Esophagus (tissue), 2 donors: ENCODE results near the gene UBXN4. TPM values are rescaled to one million over a fixed set of nuclear protein-coding genes. Genes with fewer than 3 reads are reported as not detected.

Experiments used
- H3K27ac ChIP-seq, 2 donors: one replicate each; pipeline ENCODE4 v1.5.1; 2013; ENCODE audit warnings: low read depth in 2 of 2, mild to moderate bottlenecking in 2 of 2, inconsistent platforms in 1 of 2, low read length in 1 of 2, moderate library complexity in 1 of 2
- H3K27me3 ChIP-seq, 2 donors: one replicate each; pipeline ENCODE4 v1.6.1; 2013; ENCODE audit warnings: low read length in 2 of 2, control low read depth in 1 of 2, mild to moderate bottlenecking in 1 of 2; ENCODE audit not compliant: insufficient read depth in 2 of 2, control insufficient read depth in 1 of 2
- H3K36me3 ChIP-seq, 2 donors: one replicate each; pipeline ENCODE4 v1.6.1; 2013; ENCODE audit warnings: low read length in 1 of 2; ENCODE audit not compliant: control insufficient read depth in 2 of 2, insufficient read depth in 2 of 2
- H3K4me1 ChIP-seq, 2 donors: one replicate each; pipeline ENCODE4 v1.6.1; 2013; ENCODE audit warnings: low read length in 1 of 2; ENCODE audit not compliant: control insufficient read depth in 2 of 2, insufficient read depth in 2 of 2
- H3K4me3 ChIP-seq, 2 donors: one replicate each; pipeline ENCODE4 v1.5.1; 2013; ENCODE audit warnings: low read length in 2 of 2, mild to moderate bottlenecking in 2 of 2, low read depth in 1 of 2, moderate library complexity in 1 of 2
- H3K9me3 ChIP-seq, 2 donors: one replicate each; pipeline ENCODE4 v1.6.1; 2013; ENCODE audit warnings: mild to moderate bottlenecking in 2 of 2, low read depth in 1 of 2, low read length in 1 of 2, moderate library complexity in 1 of 2; ENCODE audit not compliant: control insufficient read depth in 2 of 2, insufficient read depth in 1 of 2
- WGBS, 2 donors: extraction: QIAGEN DNeasy Blood & Tissue Kit; methylation state at CpG; one replicate each; pipeline ENCODE4 v1.1.7; 2013; 5-methylcytosine and 5-hydroxymethylcytosine counted together
- polyA plus RNA-seq, 2 donors: library from polyadenylated mRNA; stranded (reverse); fragments of 200-250 nt; gene quantifications; one replicate each; pipeline ENCODE4 v1.2.3, GENCODE V29; 2013
- donor health status: healthy with polysubstance abuse.
- donor health status: Bipolar disorder and iron deficiency.

Gene UBXN4
- polyA plus RNA-seq, 2 donors, result 33.3 to 40.3 TPM

DNA sequence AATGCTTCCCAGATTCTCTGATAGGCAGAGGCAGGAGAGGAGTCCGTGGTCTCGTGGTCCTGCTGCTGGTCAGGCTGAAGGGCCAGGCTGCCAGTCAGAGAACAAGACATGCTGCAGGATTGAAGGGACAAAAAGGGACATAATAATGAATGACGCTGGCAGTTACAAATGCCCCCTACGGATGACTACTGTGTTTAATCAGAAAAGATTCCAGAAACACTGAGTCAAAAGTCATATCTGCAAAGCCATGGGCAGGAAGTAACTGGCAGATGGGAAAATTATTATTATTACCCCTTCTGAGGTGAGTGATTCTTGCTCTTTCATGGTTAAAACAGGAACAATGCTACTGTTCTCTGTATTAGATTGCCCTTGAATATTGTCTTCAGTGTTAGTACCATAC is 76.3 kb downstream of the UBXN4 start:
- WGBS, 2 donors, result 76 to 84% methylated on average over 4 of the region's 4 CpGs
- Histone ChIP-seq H3K4me3 (no peak overlapping the region), H3K36me3 (no peaks in the 10 kb centered on the region), H3K27me3 (no peaks in the 10 kb centered on the region), H3K4me1 (no peaks in the 10 kb centered on the region), H3K27ac (no peak overlapping the region), H3K9me3 (peaks cover 0 to under 1% of the 10 kb centered on the region in 2 donors)

DNA sequence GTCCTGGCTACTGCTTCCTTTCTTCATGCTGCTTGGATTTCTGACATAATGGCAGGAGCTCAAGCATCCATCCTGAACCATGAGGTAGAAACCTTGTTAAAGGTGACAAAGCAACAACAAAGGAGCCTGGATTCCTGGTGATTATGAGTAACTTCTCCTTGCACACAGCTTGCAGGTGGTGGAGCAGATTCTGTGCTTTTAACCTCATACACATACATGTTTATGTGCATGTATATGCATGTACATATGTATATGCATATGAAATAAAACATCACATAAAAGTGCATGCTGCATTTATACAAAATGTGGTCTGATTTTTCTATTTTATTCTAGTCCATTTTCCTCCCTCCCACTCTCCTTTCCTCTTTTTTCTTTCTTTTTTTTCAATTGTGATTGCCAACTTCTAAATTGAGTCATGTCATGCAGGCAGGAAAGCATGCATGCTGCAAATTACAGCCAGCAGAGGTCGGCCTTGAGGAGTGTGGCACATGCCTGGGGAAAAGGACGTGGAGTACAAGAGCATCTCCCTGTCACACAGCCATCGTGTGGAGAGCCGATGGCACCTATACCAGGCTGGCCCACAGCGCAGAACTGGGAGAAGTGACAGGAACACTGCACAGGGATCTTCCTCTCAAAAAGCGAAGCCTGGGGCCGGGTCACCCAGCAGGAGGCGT is 77.4 kb downstream of the UBXN4 start:
- Histone ChIP-seq H3K9me3 (peaks cover 0 to 8% of the 10 kb centered on the region in 2 donors), H3K4me3 (no peak overlapping the region), H3K36me3 (no peaks in the 10 kb centered on the region), H3K4me1 (no peaks in the 10 kb centered on the region), H3K27me3 (no peaks in the 10 kb centered on the region), H3K27ac (no peak overlapping the region)
- WGBS, 2 donors, result 75 to 77% methylated on average over 8 of the region's 8 CpGs

DNA sequence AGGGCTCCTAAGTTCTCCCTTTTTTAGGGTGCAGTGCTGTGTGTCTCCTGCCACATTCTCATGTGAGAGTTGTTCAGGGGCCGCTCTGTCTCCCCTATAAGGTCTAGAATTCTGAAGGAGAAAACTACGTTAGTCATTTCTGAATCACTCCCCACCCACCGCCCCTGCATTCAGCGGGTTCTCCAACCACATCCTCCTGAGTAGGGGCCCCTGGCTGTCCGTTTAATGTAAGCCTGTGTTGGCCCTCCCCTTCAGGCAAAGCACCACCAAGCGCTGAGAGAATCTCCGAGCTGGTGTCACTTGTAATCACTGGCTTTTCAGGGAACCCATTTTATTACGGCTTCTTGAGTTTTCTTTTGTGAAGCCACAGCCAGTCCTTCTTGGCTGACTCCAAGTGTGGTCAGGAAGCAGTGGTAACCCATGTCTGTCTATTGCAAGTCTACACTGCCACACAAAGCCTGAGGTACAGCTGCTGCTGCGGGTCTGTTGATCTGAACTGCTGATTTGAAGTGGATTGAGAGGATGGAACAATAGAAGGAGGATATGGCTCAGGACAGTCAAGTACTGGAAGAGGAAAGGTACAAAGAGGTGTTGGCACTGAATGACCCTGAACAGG is 78.5 kb downstream of the UBXN4 start:
- Histone ChIP-seq H3K36me3 (no peaks in the 10 kb centered on the region), H3K9me3 (peaks cover 0 to 8% of the 10 kb centered on the region in 2 donors), H3K4me3 (no peak overlapping the region), H3K27me3 (no peaks in the 10 kb centered on the region), H3K27ac (no peak overlapping the region), H3K4me1 (no peaks in the 10 kb centered on the region)
- 57 to 60% methylated on average over 9 of the region's 9 CpGs for WGBS, 2 donors

DNA sequence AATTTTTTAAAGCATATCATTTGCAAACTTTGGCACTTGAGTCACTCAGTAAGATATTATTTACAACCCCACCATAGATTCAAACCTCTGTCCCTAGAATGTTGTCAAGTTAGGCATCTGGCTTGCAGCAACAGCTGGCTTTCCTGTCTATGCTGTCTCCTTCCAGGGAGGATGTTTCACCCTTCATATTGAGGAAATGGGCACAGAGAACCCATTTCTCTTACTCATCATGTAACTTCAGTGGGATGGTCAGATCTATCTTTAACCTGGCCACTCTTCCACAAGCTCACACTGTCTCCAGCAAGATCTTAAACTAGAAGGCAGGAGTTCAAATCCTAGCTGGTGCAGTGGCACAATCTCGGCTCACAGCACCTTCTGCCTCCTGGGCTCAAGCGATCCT is 79.5 kb downstream of the UBXN4 start:
- no peaks in the 10 kb centered on the region for H3K4me1 ChIP-seq
- H3K27me3 ChIP-seq, result no peaks in the 10 kb centered on the region
- WGBS, 2 donors, result 93 to 95% methylated on average over 2 of the region's 2 CpGs
- no peaks in the 10 kb centered on the region for H3K36me3 ChIP-seq
- H3K9me3 ChIP-seq, result peaks cover 0 to 8% of the 10 kb centered on the region in 2 donors
- no peak overlapping the region for H3K4me3 ChIP-seq
- H3K27ac ChIP-seq, result no peak overlapping the region

DNA sequence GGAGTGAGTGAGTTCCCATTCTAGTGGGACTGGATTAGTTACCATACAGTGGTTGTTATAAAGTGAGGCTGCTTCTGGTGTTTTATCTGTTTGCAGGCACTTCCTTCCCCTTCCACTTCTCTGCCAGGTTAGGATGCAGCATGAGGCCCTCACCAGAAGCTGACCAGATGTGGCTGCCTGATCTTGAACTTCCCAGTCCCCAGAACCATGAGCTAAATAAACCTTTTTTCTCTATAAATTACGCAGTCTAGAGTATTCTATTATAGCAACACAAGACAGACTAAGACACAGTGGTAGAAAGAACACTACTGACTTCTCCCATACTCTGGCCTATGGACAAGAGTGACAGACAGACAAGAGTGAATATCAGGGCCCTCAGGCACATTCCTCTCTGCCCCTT is 81.2 kb downstream of the UBXN4 start:
- Histone ChIP-seq H3K36me3 (no peaks in the 10 kb centered on the region), H3K4me1 (no peaks in the 10 kb centered on the region), H3K27ac (no peak overlapping the region), H3K27me3 (no peaks in the 10 kb centered on the region), H3K9me3 (peaks cover 0 to 8% of the 10 kb centered on the region in 2 donors), H3K4me3 (no peak overlapping the region)
- 88 to 92% methylated on average over 1 of the region's 1 CpG for WGBS, 2 donors

DNA sequence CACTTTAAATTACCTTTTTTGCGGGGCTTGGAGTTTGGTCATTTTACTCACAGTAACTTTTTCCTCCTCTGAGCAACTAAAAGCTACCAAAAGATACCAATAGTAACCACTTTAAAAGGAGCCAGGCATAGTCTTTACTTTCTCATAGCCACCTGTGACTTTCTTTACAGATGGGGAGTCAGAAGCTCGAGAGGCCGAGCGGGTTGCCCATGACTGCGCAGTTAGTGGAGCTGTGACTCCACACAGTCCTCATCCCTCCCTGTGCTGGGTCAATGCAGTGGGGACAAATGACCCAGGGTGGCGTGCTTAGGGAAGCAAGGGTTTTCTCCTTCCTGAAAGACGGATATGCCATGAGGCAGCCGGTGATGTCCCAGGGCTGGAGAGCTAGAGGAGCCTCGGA is 83.5 kb downstream of the UBXN4 start:
- no peak overlapping the region for H3K27ac ChIP-seq
- peaks cover 0 to 8% of the 10 kb centered on the region in 2 donors for H3K9me3 ChIP-seq
- H3K4me3 ChIP-seq, result no peak overlapping the region
- WGBS, 2 donors, result 82 to 89% methylated on average over 9 of the region's 9 CpGs
- H3K27me3 ChIP-seq, result no peaks in the 10 kb centered on the region
- H3K36me3 ChIP-seq, result no peaks in the 10 kb centered on the region
- no peaks in the 10 kb centered on the region for H3K4me1 ChIP-seq

DNA sequence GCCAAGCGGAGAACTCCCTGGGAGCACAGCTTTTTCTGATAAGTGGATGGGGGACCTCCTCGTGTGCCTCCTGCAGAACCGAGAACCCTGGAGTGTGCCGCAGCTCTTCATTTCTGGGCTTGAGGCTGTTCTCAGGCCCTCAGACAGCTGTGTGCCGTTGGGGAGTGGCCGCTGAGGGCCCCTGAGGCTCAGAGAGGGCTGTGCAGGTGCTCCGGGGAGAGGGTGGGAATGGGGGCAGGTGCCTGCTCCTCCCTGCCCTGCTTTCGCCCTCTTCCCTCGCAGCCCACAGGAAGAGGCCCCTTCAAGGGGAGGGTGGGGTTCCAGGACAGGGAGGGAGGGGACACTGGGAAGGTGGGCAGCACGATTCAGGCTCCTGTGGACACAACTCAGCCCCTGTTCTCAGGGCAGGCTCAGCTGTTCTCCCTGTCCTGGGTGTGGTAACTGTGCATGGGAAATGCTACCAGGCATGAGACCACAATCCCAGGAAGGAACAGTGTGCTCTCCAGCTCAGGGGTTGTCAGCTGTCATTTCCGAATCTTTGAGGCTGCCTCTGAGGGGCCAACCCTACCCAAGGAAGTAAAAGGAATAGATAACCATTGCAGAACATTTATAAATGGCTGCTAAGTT is 84.0 kb downstream of the UBXN4 start:
- H3K4me3 ChIP-seq, result no peak overlapping the region
- H3K4me1 ChIP-seq, result no peaks in the 10 kb centered on the region
- no peak overlapping the region for H3K27ac ChIP-seq
- H3K9me3 ChIP-seq, result peaks cover 0 to 8% of the 10 kb centered on the region in 2 donors
- H3K27me3 ChIP-seq, result no peaks in the 10 kb centered on the region
- WGBS, 2 donors, result 54 to 55% methylated on average over 10 to 11 of the region's 11 CpGs
- no peaks in the 10 kb centered on the region for H3K36me3 ChIP-seq

DNA sequence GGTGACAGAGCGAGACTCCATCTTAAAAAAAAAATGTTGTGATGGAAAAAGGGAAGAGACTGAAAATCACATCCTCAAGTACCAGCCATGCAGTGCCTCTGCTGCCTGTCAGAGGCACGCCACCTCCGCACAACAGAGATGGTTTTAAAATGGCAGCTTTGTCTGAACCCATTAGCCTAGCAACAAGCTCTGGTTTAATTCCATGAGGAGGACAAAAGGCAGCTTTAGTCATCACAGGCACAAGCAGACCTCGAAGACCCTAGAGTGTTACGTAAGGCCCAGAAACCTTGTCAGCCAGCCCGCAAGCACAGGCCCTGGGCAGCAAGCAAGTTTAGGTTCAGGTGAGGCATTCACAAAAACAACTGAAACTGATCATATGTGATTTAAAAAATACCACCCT is 84.9 kb downstream of the UBXN4 start:
- Histone ChIP-seq H3K4me1 (no peaks in the 10 kb centered on the region), H3K27me3 (no peaks in the 10 kb centered on the region), H3K4me3 (no peak overlapping the region), H3K9me3 (peaks cover 0 to 8% of the 10 kb centered on the region in 2 donors), H3K36me3 (no peaks in the 10 kb centered on the region), H3K27ac (no peak overlapping the region)
- WGBS, 2 donors, result 90% methylated on average over 6 of the region's 6 CpGs

DNA sequence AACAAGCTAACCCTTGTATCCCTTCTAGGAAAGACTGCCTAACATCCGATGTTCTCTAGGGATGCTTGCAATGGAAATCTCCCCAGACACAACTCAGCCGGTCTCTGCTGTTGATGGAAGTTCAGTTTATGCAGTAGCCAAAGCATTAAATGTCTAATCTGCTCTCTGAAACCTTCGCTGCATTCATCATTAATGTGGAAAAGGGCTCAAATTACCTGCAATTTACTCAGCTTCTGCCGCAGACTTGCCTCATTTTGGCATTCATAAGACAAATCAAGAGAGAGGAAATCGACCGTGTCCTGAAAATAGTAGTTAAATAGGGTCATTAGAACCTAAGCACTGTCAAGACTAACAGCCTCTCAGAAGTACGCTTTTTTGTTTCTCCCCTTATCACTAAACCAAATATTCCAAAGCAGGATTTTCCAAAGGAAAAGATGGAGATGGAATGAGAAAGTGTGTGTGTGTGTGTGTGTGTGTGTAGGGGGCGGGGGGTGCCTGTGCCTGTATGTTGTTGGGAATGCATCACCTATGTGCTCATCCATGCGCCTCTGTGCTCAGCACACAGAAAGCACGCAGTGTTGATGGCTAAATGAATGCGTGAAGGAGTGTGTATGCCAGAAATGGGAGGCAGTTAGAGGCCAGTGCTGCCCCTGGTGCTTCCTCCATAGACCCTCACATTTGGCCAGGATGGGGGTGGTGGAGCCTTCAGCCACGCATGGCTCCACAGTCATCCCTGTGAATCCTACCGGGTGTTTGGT is 87.9 kb downstream of the UBXN4 start:
- Histone ChIP-seq H3K27ac (no peak overlapping the region), H3K9me3 (no peaks in the 10 kb centered on the region), H3K4me3 (no peak overlapping the region), H3K4me1 (no peaks in the 10 kb centered on the region), H3K27me3 (no peaks in the 10 kb centered on the region), H3K36me3 (no peaks in the 10 kb centered on the region)
- WGBS, 2 donors, result 82 to 87% methylated on average over 13 of the region's 13 CpGs
